Measurements from ENCODE around the gene CARD10. TPM values are rescaled to one million over a fixed set of nuclear protein-coding genes. Genes with fewer than 3 reads are reported as not detected.

CARD10 gene
- total RNA-seq, 1 experiment from 2014 or later, result 17.7 TPM

DNA sequence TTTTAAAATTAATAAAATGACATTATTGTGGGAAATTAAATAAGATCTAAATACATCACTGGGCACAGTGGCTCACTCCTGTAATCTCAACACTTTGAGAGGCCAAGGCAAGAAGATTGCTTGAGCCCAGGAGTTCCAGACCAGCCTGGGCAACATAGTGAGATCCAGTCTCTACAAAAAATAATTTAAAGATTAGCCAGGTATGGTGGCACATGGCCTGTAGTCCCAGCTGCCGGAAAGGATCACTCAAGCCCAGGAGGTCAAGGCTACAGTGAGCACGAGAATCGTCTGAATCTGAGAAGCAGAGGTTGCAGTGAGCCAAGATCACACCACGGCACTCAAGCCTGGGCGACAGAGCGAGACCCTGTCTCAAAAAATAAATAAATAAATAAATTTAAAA is 15.9 kb upstream of the CARD10 start:
- Histone ChIP-seq H3K4me1 (ENCODE audit: insufficient read depth, low read length) (no peaks in the 10 kb centered on the region), H3K14ac (ENCODE audit: insufficient read depth, low read length) (no peak overlapping the region), H3K4ac (ENCODE audit: low read depth, low read length) (no peak overlapping the region), H3T11ph (ENCODE audit: low read length) (no peak overlapping the region), H3K9ac (ENCODE audit: extremely low read depth, insufficient read length, low read length) (no peak overlapping the region), H4K20me1 (ENCODE audit: control insufficient read depth, insufficient read depth, insufficient read length) (no peaks in the 10 kb centered on the region), H2BK15ac (ENCODE audit: low read depth, low read length) (no peak overlapping the region), H3K9me3 (ENCODE audit: control insufficient read depth, low read depth, low read length) (no peaks in the 10 kb centered on the region), H3K23ac (ENCODE audit: insufficient read length, low read depth, low read length) (no peak overlapping the region), H2BK20ac (ENCODE audit: low read depth, low read length, poor library complexity, severe bottlenecking) (no peak overlapping the region), H2BK120ac (ENCODE audit: low read depth, low read length, poor library complexity, severe bottlenecking) (no peak overlapping the region), H3K27me3 (ENCODE audit: insufficient read depth, low read length) (no peaks in the 10 kb centered on the region), H2AFZ (ENCODE audit: low read length) (no peak overlapping the region), H2AK5ac (ENCODE audit: insufficient read length, low read length) (no peak overlapping the region), H3K79me1 (ENCODE audit: insufficient read depth, low read depth, low read length, poor library complexity, severe bottlenecking) (no peaks in the 10 kb centered on the region), H2BK12ac (ENCODE audit: insufficient read length, low read depth, low read length) (no peak overlapping the region), H3K27ac (ENCODE audit: insufficient read length, low read depth, low read length) (no peak overlapping the region), H3K56ac (ENCODE audit: insufficient read length, low read depth, low read length) (no peak overlapping the region), H2BK5ac (ENCODE audit: insufficient read length, low read length) (no peak overlapping the region), H4K8ac (replicated peaks; ENCODE audit: insufficient read length, low read depth, low read length) (no peak overlapping the region), H3K79me2 (ENCODE audit: insufficient read depth, low read length) (no peaks in the 10 kb centered on the region), H4K5ac (ENCODE audit: insufficient read length, low read depth, low read length) (no peak overlapping the region), H4K91ac (ENCODE audit: insufficient read length, low read depth, low read length) (no peak overlapping the region), H3K18ac (ENCODE audit: insufficient read length, low read depth, low read length) (no peak overlapping the region), H3K23me2 (ENCODE audit: insufficient read length, low read depth, low read length, poor library complexity, severe bottlenecking) (no peaks in the 10 kb centered on the region), H3K4me2 (ENCODE audit: insufficient read depth, insufficient read length, low read length) (no peak overlapping the region)
- H3K27ac Mint-ChIP-seq, result no peak overlapping the region
- WGBS (ENCODE audit: extremely low coverage, insufficient read length, low lambda C conversion rate), result no CpG with 5 or more reads among the region's 6 CpGs
- no peaks in the 10 kb centered on the region for H3K36me3 Mint-ChIP-seq (ENCODE audit: insufficient read depth in 1 of 3, low read depth in 3 of 3)
- H3K4me1 Mint-ChIP-seq, result peaks cover 7 to 9% of the 10 kb centered on the region in 2 experiments
- TF ChIP-seq, protein P1, sequence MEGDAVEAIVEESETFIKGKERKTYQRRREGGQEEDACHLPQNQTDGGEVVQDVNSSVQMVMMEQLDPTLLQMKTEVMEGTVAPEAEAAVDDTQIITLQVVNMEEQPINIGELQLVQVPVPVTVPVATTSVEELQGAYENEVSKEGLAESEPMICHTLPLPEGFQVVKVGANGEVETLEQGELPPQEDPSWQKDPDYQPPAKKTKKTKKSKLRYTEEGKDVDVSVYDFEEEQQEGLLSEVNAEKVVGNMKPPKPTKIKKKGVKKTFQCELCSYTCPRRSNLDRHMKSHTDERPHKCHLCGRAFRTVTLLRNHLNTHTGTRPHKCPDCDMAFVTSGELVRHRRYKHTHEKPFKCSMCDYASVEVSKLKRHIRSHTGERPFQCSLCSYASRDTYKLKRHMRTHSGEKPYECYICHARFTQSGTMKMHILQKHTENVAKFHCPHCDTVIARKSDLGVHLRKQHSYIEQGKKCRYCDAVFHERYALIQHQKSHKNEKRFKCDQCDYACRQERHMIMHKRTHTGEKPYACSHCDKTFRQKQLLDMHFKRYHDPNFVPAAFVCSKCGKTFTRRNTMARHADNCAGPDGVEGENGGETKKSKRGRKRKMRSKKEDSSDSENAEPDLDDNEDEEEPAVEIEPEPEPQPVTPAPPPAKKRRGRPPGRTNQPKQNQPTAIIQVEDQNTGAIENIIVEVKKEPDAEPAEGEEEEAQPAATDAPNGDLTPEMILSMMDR (conservative IDR thresholded peaks at IDR 0.05), result no peak
- DNase-seq, result no peak
- no peaks in the 10 kb centered on the region; a peak in 1 of 5 replicates for H3K9me3 Mint-ChIP-seq
- H3K4me3 Mint-ChIP-seq, result no peak overlapping the region
- H3K27me3 Mint-ChIP-seq (ENCODE audit: low read depth), result peaks cover 16% of the 10 kb centered on the region
